GM21367 (cell line): ENCODE results near the gene ACKR3.

ENCODE experiments used
- ATAC-seq: cut with Tn5 transposase; IDR thresholded peaks from one replicate; pipeline ENCODE4 v1.9.1; 2021; ENCODE audit not compliant: unreplicated experiment

The ACKR3 gene

GRCh38 chr2:236569573-236569973 is at the start of gene ACKR3:
Gene ACKR3 (plus strand): TSS chr2:236569825. CDS start chr2:236580466, 10,641 bp downstream.
- ATAC-seq = peak; percentile 68

GRCh38 chr2:236521556-236521955 is 48.1 kb upstream of the ACKR3 start:
- ATAC-seq = no peak

DNA sequence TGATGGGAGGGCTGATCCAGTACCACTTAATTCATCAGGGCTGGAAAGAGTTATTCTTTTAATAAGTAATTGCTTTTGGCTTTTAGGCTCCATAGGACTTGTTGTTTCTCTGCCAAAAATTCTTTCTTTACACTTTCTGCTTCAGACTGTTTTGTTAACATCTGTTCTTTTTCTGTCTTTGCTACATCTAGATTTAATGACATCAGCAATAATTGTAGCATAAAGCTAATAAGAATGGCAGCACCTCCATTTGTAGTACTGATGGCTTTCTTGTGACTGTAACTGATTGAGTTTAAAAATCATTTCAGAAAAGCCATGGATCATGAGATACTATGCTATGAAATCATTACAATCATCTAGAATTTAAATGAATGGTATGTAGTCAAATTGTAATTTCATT is 46.4 kb upstream of the ACKR3 start:
- ATAC-seq = no peak

GRCh38 chr2:236525411-236525997 is 44.1 kb upstream of the ACKR3 start:
- no peak for ATAC-seq

GRCh38 chr2:236526455-236527158 is 43.0 kb upstream of the ACKR3 start:
- no peak for ATAC-seq

DNA sequence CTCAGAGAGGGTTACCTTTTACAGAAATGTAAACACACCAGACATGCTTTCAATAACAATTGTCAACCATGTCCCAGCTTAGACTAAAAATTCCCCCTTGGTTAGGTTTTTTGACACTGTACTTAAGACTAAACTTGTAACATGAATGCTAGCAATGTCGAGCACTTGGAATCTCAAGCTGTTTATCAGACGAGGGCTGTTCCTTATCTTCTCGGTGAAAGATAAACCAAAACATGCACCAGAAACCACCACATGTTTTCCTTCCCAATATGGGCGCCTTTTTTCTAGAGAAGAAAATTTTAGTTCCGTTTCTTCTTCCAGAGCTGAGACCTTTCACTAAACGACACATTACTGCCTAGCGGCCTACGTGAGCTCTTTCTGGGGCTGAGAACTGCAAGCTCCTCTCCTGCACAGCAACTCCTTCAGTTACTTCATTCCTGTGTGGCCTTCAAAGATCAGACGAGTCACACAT is 42.4 kb upstream of the ACKR3 start:
- no peak for ATAC-seq

- ATAC-seq = no peak
Observed at GRCh38 chr2:236529606-236530005, 40.0 kb upstream of the ACKR3 start.

- ATAC-seq = no peak
Observed at GRCh38 chr2:236530512-236530911, 39.1 kb upstream of the ACKR3 start.

GRCh38 chr2:236531195-236531594 is 38.4 kb upstream of the ACKR3 start:
- no peak for ATAC-seq

- no peak for ATAC-seq
Observed at GRCh38 chr2:236531996-236532395, 37.6 kb upstream of the ACKR3 start.

GRCh38 chr2:236533343-236533742 is 36.3 kb upstream of the ACKR3 start:
- no peak for ATAC-seq

DNA sequence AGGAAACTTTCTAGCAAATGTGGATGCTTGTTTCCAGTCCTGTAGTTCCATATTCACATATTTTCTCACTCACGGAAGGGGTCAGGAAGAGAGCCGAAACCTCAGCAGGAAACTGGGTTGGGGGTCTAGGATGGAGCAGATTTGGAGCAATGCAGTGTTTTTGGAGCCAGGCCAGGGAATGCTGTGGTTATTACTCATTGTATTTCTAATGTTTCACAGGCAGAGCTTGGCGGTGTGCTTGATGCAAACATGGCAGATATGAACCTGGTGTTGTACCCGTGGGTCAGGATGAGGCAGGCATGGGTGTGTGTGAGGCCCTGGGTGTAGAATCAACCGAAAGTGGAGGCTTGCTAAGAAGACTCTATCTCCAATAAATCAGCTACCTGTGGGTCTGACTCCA is 34.6 kb upstream of the ACKR3 start:
- ATAC-seq = no peak

DNA sequence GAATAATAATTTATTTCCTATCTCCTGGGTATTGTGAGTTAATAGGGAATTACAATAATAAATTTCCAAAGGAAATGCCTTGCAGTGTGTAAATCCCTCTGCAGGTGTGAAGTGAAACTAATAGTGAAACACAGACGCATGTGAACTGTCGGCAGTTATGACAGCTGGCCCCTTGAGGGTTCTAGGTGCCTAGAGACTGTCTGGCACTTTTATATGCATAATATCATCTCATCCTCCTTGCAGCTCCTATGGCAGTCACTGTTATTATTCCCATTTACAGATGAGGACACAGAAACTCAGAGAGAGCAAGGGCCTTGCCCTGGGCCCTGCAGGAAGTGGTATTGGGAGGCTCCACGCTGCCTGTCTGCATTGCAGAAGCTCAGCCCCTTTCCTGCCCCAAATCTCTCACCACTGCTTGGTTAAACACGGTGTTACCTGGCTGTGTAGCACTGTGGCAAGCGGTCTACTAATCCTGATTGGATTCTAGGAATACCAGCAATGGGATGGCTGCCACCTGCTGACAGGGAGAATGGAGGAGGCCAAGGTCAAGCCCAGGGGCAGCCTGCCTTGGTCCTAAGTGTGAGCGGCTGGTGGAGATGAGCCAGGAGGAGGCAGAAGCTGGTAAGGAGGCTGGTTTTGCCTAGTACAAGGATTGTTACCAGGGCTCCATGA is 32.8 kb upstream of the ACKR3 start:
- peak; percentile 56 for ATAC-seq

DNA sequence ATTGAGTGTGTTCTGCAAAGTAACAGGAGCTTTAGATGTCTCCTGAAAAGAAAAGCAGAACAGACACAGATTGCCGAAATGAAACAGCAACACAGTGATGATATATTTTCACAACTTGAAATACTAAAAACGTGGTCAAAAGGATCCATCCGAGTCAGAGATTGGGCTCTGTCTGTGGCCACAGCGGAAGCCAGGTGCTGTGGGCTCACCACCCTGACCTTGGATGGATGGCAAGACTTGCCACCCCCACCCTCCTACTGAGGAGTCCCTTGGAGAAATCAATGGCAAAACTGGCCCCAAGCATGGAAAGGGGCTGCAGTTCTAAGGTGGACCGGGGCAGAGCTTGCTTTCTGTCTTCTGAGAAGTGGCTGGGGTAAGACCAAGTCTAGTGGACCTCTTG is 31.4 kb upstream of the ACKR3 start:
- ATAC-seq = no peak

GRCh38 chr2:236541008-236541562 is 28.5 kb upstream of the ACKR3 start:
- ATAC-seq = no peak

GRCh38 chr2:236544362-236544761 is 25.3 kb upstream of the ACKR3 start:
- ATAC-seq = no peak

GRCh38 chr2:236545248-236545658 is 24.4 kb upstream of the ACKR3 start:
- ATAC-seq = peak; percentile 48

DNA sequence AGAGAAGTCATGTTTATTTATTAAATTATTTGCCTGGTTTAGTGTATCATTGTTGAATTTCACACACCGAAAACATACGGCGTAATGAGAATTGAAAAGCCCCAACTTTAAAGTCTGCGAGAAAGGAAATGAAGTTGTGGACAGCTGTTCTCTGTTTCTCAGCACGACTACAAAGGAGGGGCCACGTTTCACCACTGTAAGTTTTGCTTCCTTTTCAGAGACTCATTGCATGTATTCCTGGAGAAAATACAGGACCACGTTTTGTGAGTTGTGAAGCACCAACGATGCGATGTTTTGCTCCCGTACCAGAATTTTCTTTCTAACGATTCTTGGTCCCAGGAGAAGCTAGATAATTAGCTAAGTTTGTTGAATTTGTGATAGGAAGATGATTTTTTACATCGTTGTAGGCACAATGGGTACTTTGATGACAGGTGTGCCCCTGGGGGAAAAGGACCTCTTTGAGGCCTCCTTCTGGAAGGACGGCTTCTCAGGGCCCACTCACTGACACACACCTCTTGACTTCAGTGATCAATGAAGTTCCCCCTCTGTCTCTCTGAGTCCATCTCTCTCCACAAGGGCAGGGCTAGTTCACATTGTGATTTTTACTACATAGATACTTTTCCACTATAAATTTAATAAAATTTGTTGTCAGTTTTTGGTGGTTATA is 23.7 kb upstream of the ACKR3 start:
- ATAC-seq = peak; percentile 57

DNA sequence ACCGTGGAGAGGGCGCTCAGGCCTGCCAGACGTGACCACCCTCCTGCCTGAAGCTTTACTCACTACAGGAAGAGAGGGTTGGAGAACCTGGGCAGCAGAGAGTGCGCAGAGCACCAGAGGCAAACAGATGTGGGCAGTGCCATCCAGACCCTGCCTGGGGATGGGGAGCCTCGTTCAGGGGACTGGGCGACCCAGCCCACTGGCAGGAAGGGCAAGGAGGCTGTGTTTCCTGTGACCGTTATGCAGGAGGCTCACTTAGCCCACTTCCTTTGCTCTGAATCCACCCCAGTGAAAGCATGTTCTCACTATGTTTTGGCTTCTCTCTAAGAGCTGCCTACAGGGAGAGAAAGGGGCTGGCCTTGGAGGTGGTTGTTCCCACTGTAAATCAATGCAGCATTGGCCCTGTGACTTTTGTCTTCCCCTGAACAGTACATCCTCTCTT is 23.0 kb upstream of the ACKR3 start:
- no peak for ATAC-seq

DNA sequence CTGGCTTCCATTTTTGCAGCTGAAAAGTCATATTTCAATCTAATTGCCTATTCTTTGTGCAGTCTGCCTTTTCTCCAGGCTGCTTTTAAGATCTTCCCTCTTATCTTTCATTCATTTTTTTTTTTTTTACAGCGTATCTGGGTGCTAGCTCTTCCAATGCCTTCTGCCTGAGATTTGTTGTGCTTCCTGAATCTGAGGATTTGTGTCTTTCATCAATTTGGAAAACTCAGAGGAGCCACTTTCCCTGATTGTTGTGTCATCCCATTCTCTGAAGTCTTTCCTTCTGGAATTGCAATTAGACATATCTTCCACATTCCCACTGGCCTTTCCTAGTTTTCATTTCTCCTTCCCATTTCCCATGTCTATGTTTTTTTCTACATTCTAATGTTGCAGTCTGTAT is 21.9 kb upstream of the ACKR3 start:
- no peak for ATAC-seq
